ENCODE measurements around the gene ACOXL.

Gene ACOXL

GRCh38 chr2:110904116-110904778 is 171.9 kb downstream of the ACOXL start:
- H3K4me1 ChIP-seq (ENCODE audit: insufficient read depth, low read length, severe bottlenecking) = no peaks in the 10 kb centered on the region
- no peaks in the 10 kb centered on the region for H4K20me1 ChIP-seq (ENCODE audit: insufficient read depth, low read length)
- no peak overlapping the region for H3K4me3 ChIP-seq (ENCODE audit: low read depth, low read length, poor library complexity, severe bottlenecking)
- H3K9ac ChIP-seq (ENCODE audit: low read length) = no peak overlapping the region
- H3F3A ChIP-seq (ENCODE audit: insufficient read depth, low read length) = no peaks in the 10 kb centered on the region
- TF ChIP-seq EZH2 (IDR thresholded peaks at IDR 0.05; ENCODE audit: borderline replicate concordance, low read length) (no peak), CTCF (IDR thresholded peaks at IDR 0.05; ENCODE audit: low read length) (no peak)
- no peaks in the 10 kb centered on the region for H3K9me3 ChIP-seq (ENCODE audit: low read length)
- H3K4me2 ChIP-seq (ENCODE audit: low read length) = no peak overlapping the region
- no peaks in the 10 kb centered on the region for H3K9me2 ChIP-seq (ENCODE audit: low read depth, low read length)
- H3K27ac ChIP-seq (ENCODE audit: low read depth, low read length, poor library complexity, severe bottlenecking) = no peak overlapping the region
- no peaks in the 10 kb centered on the region for H3K79me2 ChIP-seq (ENCODE audit: insufficient read depth, low read length)
- no peak overlapping the region for H2AFZ ChIP-seq (ENCODE audit: low read length)
- H3K27me3 ChIP-seq (ENCODE audit: insufficient read depth, low read length) = peaks cover 5% of the 10 kb centered on the region; the same call in 1 of the 2 replicates
- H3K36me3 ChIP-seq (ENCODE audit: insufficient read depth, low read length) = no peaks in the 10 kb centered on the region

- H3K4me3 ChIP-seq (ENCODE audit: low read depth, low read length, poor library complexity, severe bottlenecking) = no peak overlapping the region
- no peaks in the 10 kb centered on the region for H3K4me1 ChIP-seq (ENCODE audit: insufficient read depth, low read length, severe bottlenecking)
- no peaks in the 10 kb centered on the region for H3K36me3 ChIP-seq (ENCODE audit: insufficient read depth, low read length)
- TF ChIP-seq EZH2 (IDR thresholded peaks at IDR 0.05; ENCODE audit: borderline replicate concordance, low read length) = no peak
- TF ChIP-seq CTCF (IDR thresholded peaks at IDR 0.05; ENCODE audit: low read length) = no peak
- no peaks in the 10 kb centered on the region for H3K9me2 ChIP-seq (ENCODE audit: low read depth, low read length)
- H3K27ac ChIP-seq (ENCODE audit: low read depth, low read length, poor library complexity, severe bottlenecking) = no peak overlapping the region
- H3K9ac ChIP-seq (ENCODE audit: low read length) = no peak overlapping the region
- H4K20me1 ChIP-seq (ENCODE audit: insufficient read depth, low read length) = no peaks in the 10 kb centered on the region
- no peaks in the 10 kb centered on the region for H3K9me3 ChIP-seq (ENCODE audit: low read length)
- no peak overlapping the region for H2AFZ ChIP-seq (ENCODE audit: low read length)
- no peak overlapping the region for H3K4me2 ChIP-seq (ENCODE audit: low read length)
- H3K79me2 ChIP-seq (ENCODE audit: insufficient read depth, low read length) = no peaks in the 10 kb centered on the region
- H3F3A ChIP-seq (ENCODE audit: insufficient read depth, low read length) = no peaks in the 10 kb centered on the region
- peaks cover 5% of the 10 kb centered on the region; the same call in 1 of the 2 replicates for H3K27me3 ChIP-seq (ENCODE audit: insufficient read depth, low read length)
These were observed 172.4 kb downstream of the ACOXL start for GRCh38 chr2:110904779-110905148.

- Histone ChIP-seq H3K4me2 (ENCODE audit: low read length) (no peak overlapping the region), H3K27me3 (ENCODE audit: insufficient read depth, low read length) (peaks cover 5% of the 10 kb centered on the region; the same call in 1 of the 2 replicates), H3K9me2 (ENCODE audit: low read depth, low read length) (no peaks in the 10 kb centered on the region), H3K9me3 (ENCODE audit: low read length) (no peaks in the 10 kb centered on the region), H3K4me1 (ENCODE audit: insufficient read depth, low read length, severe bottlenecking) (no peaks in the 10 kb centered on the region), H3K36me3 (ENCODE audit: insufficient read depth, low read length) (no peaks in the 10 kb centered on the region), H4K20me1 (ENCODE audit: insufficient read depth, low read length) (no peaks in the 10 kb centered on the region), H2AFZ (ENCODE audit: low read length) (no peak overlapping the region), H3K4me3 (ENCODE audit: low read depth, low read length, poor library complexity, severe bottlenecking) (no peak overlapping the region), H3F3A (ENCODE audit: insufficient read depth, low read length) (no peaks in the 10 kb centered on the region), H3K27ac (ENCODE audit: low read depth, low read length, poor library complexity, severe bottlenecking) (no peak overlapping the region), H3K79me2 (ENCODE audit: insufficient read depth, low read length) (no peaks in the 10 kb centered on the region), H3K9ac (ENCODE audit: low read length) (no peak overlapping the region)
- TF ChIP-seq CTCF (IDR thresholded peaks at IDR 0.05; ENCODE audit: low read length) = no peak
- TF ChIP-seq EZH2 (IDR thresholded peaks at IDR 0.05; ENCODE audit: borderline replicate concordance, low read length) = no peak
These were observed 172.8 kb downstream of the ACOXL start for GRCh38 chr2:110905217-110905616.
